GM12878 (cell line): ENCODE data around the gene BCAT1.

Experiments
- CTCF ChIP-seq, 3 experiments: IDR thresholded peaks in 2 of 3; conservative IDR thresholded peaks in 1 of 3; 2 replicates each; pipeline ENCODE4 v1.5.1; 2011; ENCODE audit warnings: low read depth in 3 of 3, low read length in 3 of 3, mild to moderate bottlenecking in 3 of 3, control low read depth in 2 of 3, moderate library complexity in 2 of 3, inconsistent platforms in 1 of 3, mixed read lengths in 1 of 3; ENCODE audit not compliant: control insufficient read depth in 2 of 3, insufficient read depth in 1 of 3; ENCODE audit errors: extremely low read depth in 1 of 3
- JUND ChIP-seq: IDR thresholded peaks from 2 replicates; pipeline ENCODE4 v1.6.1; 2012; ENCODE audit warnings: low read depth, mild to moderate bottlenecking, low read length, improper control_type of control experiment, moderate library complexity
- NFIC ChIP-seq: IDR thresholded peaks from 2 replicates; pipeline ENCODE4 v1.6.1; 2012; ENCODE audit warnings: low read depth, mild to moderate bottlenecking, inconsistent platforms, low read length, moderate library complexity
- POLR2AphosphoS5 ChIP-seq: IDR thresholded peaks from 2 replicates; pipeline ENCODE4 v1.6.1; 2011; ENCODE audit warnings: mild to moderate bottlenecking, low read length, inconsistent platforms
- RAD21 ChIP-seq: IDR thresholded peaks from 2 replicates; pipeline ENCODE4 v1.6.1; 2011; ENCODE audit warnings: mild to moderate bottlenecking, low read depth, low read length, moderate library complexity; ENCODE audit not compliant: insufficient read depth
- SMC3 ChIP-seq: IDR thresholded peaks from 2 replicates; pipeline ENCODE4 v1.6.1; 2011; ENCODE audit warnings: low read length, improper control_type of control experiment, borderline replicate concordance
- TAF1 ChIP-seq: IDR thresholded peaks from 2 replicates; pipeline ENCODE4 v1.6.1; 2011; ENCODE audit warnings: mild to moderate bottlenecking, low read depth, low read length, borderline replicate concordance
- YY1 ChIP-seq: IDR thresholded peaks from 2 replicates; pipeline ENCODE4 v1.6.1; 2011; ENCODE audit warnings: low read depth, mild to moderate bottlenecking, low read length
- TF ChIP-seq, protein P1 (sequence below): fragments of 450-650 bp; IDR thresholded peaks from 2 replicates; pipeline ENCODE4 v1.6.1; 2017; ENCODE audit warnings: mild to moderate bottlenecking
- TF ChIP-seq, protein P2 (sequence below): IDR thresholded peaks from 2 replicates; pipeline ENCODE4 v1.6.1; 2011; ENCODE audit warnings: borderline replicate concordance, low read depth, mild to moderate bottlenecking, moderate library complexity, mixed read lengths, low read length; ENCODE audit not compliant: insufficient read depth; ENCODE audit errors: extremely low read length
- TF ChIP-seq, protein P3 (sequence below): fragments of 450-650 bp; IDR thresholded peaks from 2 replicates; pipeline ENCODE4 v1.6.1; 2017; ENCODE audit warnings: antibody characterized with exemption, mild to moderate bottlenecking, moderate library complexity

GRCh38 chr12:24905431-24905830 lies 43.5 kb downstream of the BCAT1 start:
- TF ChIP-seq CTCF (IDR thresholded peaks at IDR 0.05 in 2 of 3, conservative IDR thresholded peaks at IDR 0.05 in 1 of 3; ENCODE audit: control insufficient read depth in 2 of 3, extremely low read depth in 1 of 3, insufficient read depth in 1 of 3, low read depth in 3 of 3, low read length in 3 of 3), result no peak
- TF ChIP-seq, protein P1, sequence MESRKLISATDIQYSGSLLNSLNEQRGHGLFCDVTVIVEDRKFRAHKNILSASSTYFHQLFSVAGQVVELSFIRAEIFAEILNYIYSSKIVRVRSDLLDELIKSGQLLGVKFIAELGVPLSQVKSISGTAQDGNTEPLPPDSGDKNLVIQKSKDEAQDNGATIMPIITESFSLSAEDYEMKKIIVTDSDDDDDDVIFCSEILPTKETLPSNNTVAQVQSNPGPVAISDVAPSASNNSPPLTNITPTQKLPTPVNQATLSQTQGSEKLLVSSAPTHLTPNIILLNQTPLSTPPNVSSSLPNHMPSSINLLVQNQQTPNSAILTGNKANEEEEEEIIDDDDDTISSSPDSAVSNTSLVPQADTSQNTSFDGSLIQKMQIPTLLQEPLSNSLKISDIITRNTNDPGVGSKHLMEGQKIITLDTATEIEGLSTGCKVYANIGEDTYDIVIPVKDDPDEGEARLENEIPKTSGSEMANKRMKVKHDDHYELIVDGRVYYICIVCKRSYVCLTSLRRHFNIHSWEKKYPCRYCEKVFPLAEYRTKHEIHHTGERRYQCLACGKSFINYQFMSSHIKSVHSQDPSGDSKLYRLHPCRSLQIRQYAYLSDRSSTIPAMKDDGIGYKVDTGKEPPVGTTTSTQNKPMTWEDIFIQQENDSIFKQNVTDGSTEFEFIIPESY, result no peak
- no peak for TF ChIP-seq NFIC
- TF ChIP-seq SMC3, result no peak
- no peak for TF ChIP-seq POLR2AphosphoS5
- TF ChIP-seq TAF1, result no peak
- no peak for TF ChIP-seq RAD21
- TF ChIP-seq JUND, result no peak
- TF ChIP-seq, protein P2, sequence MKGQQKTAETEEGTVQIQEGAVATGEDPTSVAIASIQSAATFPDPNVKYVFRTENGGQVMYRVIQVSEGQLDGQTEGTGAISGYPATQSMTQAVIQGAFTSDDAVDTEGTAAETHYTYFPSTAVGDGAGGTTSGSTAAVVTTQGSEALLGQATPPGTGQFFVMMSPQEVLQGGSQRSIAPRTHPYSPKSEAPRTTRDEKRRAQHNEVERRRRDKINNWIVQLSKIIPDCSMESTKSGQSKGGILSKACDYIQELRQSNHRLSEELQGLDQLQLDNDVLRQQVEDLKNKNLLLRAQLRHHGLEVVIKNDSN, result no peak
- TF ChIP-seq YY1, result no peak
- TF ChIP-seq, protein P3, sequence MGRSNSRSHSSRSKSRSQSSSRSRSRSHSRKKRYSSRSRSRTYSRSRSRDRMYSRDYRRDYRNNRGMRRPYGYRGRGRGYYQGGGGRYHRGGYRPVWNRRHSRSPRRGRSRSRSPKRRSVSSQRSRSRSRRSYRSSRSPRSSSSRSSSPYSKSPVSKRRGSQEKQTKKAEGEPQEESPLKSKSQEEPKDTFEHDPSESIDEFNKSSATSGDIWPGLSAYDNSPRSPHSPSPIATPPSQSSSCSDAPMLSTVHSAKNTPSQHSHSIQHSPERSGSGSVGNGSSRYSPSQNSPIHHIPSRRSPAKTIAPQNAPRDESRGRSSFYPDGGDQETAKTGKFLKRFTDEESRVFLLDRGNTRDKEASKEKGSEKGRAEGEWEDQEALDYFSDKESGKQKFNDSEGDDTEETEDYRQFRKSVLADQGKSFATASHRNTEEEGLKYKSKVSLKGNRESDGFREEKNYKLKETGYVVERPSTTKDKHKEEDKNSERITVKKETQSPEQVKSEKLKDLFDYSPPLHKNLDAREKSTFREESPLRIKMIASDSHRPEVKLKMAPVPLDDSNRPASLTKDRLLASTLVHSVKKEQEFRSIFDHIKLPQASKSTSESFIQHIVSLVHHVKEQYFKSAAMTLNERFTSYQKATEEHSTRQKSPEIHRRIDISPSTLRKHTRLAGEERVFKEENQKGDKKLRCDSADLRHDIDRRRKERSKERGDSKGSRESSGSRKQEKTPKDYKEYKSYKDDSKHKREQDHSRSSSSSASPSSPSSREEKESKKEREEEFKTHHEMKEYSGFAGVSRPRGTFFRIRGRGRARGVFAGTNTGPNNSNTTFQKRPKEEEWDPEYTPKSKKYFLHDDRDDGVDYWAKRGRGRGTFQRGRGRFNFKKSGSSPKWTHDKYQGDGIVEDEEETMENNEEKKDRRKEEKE, result no peak
